ENCODE results near the gene PDE4D. TPM values are rescaled to one million over a fixed set of nuclear protein-coding genes. Genes with fewer than 3 reads are reported as not detected.

The PDE4D gene
- total RNA-seq, 2 experiments from 2014 or later = 164 to 175 TPM

GRCh38 chr5:59521476-59521875, 372.1 kb downstream of the PDE4D start:
- ATAC-seq (ENCODE audit: poor library complexity) (no peak), DNase-seq (no peak)
- CTCF ChIA-PET = no interaction called here
- intact Hi-C loops (cut with DNase I, micrococcal nuclease) = no loop called here
- Mint-ChIP-seq H3K36me3 (ENCODE audit: low read depth) (no peaks in the 10 kb centered on the region), H3K27ac (no peak overlapping the region), H3K4me1 (ENCODE audit: low read depth) (no peaks in the 10 kb centered on the region), H3K4me3 (no peak overlapping the region), H3K9me3 (peaks cover 4% of the 10 kb centered on the region), H3K27me3 (no peaks in the 10 kb centered on the region)
- Histone ChIP-seq H3K9me3 (ENCODE audit: control insufficient read depth in 1 of 2, insufficient read depth in 1 of 2, low read length in 2 of 2) (no peaks in the 10 kb centered on the region), H3K4me3 (ENCODE audit: low read length) (no peak overlapping the region), H3K27me3 (ENCODE audit: control insufficient read depth in 1 of 2, insufficient read depth in 2 of 2, low read length in 2 of 2) (no peaks in the 10 kb centered on the region), H3K4me1 (ENCODE audit: insufficient read depth, low read length) (no peaks in the 10 kb centered on the region), H3K36me3 (ENCODE audit: insufficient read depth, low read length) (no peaks in the 10 kb centered on the region), H3K27ac (ENCODE audit: low read depth in 1 of 2, low read length in 2 of 2) (no peak overlapping the region)
- POLR2A ChIA-PET = no interaction called here
- TF ChIP-seq, protein P1, sequence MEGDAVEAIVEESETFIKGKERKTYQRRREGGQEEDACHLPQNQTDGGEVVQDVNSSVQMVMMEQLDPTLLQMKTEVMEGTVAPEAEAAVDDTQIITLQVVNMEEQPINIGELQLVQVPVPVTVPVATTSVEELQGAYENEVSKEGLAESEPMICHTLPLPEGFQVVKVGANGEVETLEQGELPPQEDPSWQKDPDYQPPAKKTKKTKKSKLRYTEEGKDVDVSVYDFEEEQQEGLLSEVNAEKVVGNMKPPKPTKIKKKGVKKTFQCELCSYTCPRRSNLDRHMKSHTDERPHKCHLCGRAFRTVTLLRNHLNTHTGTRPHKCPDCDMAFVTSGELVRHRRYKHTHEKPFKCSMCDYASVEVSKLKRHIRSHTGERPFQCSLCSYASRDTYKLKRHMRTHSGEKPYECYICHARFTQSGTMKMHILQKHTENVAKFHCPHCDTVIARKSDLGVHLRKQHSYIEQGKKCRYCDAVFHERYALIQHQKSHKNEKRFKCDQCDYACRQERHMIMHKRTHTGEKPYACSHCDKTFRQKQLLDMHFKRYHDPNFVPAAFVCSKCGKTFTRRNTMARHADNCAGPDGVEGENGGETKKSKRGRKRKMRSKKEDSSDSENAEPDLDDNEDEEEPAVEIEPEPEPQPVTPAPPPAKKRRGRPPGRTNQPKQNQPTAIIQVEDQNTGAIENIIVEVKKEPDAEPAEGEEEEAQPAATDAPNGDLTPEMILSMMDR (IDR thresholded peaks at IDR 0.05) = no peak

GRCh38 chr5:59519338-59519737, 374.2 kb downstream of the PDE4D start:
- Mint-ChIP-seq H3K36me3 (ENCODE audit: low read depth) (no peaks in the 10 kb centered on the region), H3K27me3 (no peaks in the 10 kb centered on the region), H3K4me3 (no peak overlapping the region), H3K4me1 (ENCODE audit: low read depth) (no peaks in the 10 kb centered on the region), H3K27ac (no peak overlapping the region), H3K9me3 (peaks cover 3% of the 10 kb centered on the region)
- ATAC-seq (ENCODE audit: poor library complexity) (no peak), DNase-seq (no peak)
- Histone ChIP-seq H3K4me3 (ENCODE audit: low read length) (no peak overlapping the region), H3K27me3 (ENCODE audit: control insufficient read depth in 1 of 2, insufficient read depth in 2 of 2, low read length in 2 of 2) (no peaks in the 10 kb centered on the region), H3K9me3 (ENCODE audit: control insufficient read depth in 1 of 2, insufficient read depth in 1 of 2, low read length in 2 of 2) (no peaks in the 10 kb centered on the region), H3K4me1 (ENCODE audit: insufficient read depth, low read length) (no peaks in the 10 kb centered on the region), H3K27ac (ENCODE audit: low read depth in 1 of 2, low read length in 2 of 2) (no peak overlapping the region), H3K36me3 (ENCODE audit: insufficient read depth, low read length) (no peaks in the 10 kb centered on the region)
- intact Hi-C loops (cut with DNase I, micrococcal nuclease) = no loop called here
- CTCF ChIA-PET = no interaction called here
- TF ChIP-seq, protein P1 (IDR thresholded peaks at IDR 0.05) = no peak
- POLR2A ChIA-PET = no interaction called here

- Histone ChIP-seq H3K9me3 (ENCODE audit: control insufficient read depth in 1 of 2, insufficient read depth in 1 of 2, low read length in 2 of 2) (no peaks in the 10 kb centered on the region), H3K4me1 (ENCODE audit: insufficient read depth, low read length) (no peaks in the 10 kb centered on the region), H3K4me3 (ENCODE audit: low read length) (no peak overlapping the region), H3K27me3 (ENCODE audit: control insufficient read depth in 1 of 2, insufficient read depth in 2 of 2, low read length in 2 of 2) (no peaks in the 10 kb centered on the region), H3K36me3 (ENCODE audit: insufficient read depth, low read length) (no peaks in the 10 kb centered on the region), H3K27ac (ENCODE audit: low read depth in 1 of 2, low read length in 2 of 2) (no peak overlapping the region)
- Mint-ChIP-seq H3K4me1 (ENCODE audit: low read depth) (no peaks in the 10 kb centered on the region), H3K36me3 (ENCODE audit: low read depth) (no peaks in the 10 kb centered on the region), H3K9me3 (no peaks in the 10 kb centered on the region), H3K27me3 (no peaks in the 10 kb centered on the region), H3K27ac (no peak overlapping the region), H3K4me3 (no peak overlapping the region)
- TF ChIP-seq, protein P1 (IDR thresholded peaks at IDR 0.05) = no peak
- ChIA-PET POLR2A (no interaction called here), CTCF (no interaction called here)
- intact Hi-C loops (cut with DNase I, micrococcal nuclease) = no loop called here
- no peak for ATAC-seq (ENCODE audit: poor library complexity)
- no peak for DNase-seq
Observed at GRCh38 chr5:59517926-59518585, 375.5 kb downstream of the PDE4D start.
